ENCODE measurements around the gene TRIM47.

DNA sequence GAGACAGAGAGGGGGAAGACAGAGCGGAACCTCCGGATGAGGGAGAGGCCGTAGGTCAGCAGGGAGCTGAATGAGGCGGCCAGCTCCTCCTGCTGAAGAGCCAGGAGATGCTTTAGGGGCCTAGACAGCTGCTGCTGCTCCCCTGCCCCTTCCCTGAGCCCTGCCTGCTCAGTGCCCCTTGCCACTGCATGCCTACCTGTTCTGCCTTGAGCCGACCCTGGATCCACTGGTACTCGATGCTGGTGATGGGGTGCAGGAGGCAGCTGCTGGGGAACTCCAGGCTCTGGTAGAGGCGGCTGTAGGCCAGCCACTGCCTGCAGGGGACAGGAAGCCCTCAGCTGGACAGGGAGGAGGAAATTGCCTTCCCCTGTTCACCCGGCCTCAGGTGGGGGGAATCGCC, 41.8 kb downstream of the TRIM47 start:
- TF ChIP-seq POLR2AphosphoS5 (IDR thresholded peaks at IDR 0.05; ENCODE audit: low read depth) (no peak), CTCF (conservative IDR thresholded peaks at IDR 0.05; ENCODE audit: low read depth in 2 of 2) (no peak), EZH2phosphoT487 (IDR thresholded peaks at IDR 0.05; ENCODE audit: unreplicated experiment) (no peak), JUNB (IDR thresholded peaks at IDR 0.05; ENCODE audit: unreplicated experiment) (no peak), ETS1 (IDR thresholded peaks at IDR 0.05) (no peak), EZH2 (IDR thresholded peaks at IDR 0.05; ENCODE audit: low read depth, unreplicated experiment) (no peak), ZNF462 (CRISPR knock-in tag; IDR thresholded peaks at IDR 0.05) (no peak), ZNF114 (CRISPR knock-in tag; IDR thresholded peaks at IDR 0.05) (no peak), CREB1 (CRISPR knock-in tag; IDR thresholded peaks at IDR 0.05; ENCODE audit: low read depth) (no peak), NANOG (IDR thresholded peaks at IDR 0.05; ENCODE audit: borderline replicate concordance) (no peak), ZNF331 (CRISPR knock-in tag; IDR thresholded peaks at IDR 0.05; ENCODE audit: low read depth) (no peak)
- TF ChIP-seq, protein P1, sequence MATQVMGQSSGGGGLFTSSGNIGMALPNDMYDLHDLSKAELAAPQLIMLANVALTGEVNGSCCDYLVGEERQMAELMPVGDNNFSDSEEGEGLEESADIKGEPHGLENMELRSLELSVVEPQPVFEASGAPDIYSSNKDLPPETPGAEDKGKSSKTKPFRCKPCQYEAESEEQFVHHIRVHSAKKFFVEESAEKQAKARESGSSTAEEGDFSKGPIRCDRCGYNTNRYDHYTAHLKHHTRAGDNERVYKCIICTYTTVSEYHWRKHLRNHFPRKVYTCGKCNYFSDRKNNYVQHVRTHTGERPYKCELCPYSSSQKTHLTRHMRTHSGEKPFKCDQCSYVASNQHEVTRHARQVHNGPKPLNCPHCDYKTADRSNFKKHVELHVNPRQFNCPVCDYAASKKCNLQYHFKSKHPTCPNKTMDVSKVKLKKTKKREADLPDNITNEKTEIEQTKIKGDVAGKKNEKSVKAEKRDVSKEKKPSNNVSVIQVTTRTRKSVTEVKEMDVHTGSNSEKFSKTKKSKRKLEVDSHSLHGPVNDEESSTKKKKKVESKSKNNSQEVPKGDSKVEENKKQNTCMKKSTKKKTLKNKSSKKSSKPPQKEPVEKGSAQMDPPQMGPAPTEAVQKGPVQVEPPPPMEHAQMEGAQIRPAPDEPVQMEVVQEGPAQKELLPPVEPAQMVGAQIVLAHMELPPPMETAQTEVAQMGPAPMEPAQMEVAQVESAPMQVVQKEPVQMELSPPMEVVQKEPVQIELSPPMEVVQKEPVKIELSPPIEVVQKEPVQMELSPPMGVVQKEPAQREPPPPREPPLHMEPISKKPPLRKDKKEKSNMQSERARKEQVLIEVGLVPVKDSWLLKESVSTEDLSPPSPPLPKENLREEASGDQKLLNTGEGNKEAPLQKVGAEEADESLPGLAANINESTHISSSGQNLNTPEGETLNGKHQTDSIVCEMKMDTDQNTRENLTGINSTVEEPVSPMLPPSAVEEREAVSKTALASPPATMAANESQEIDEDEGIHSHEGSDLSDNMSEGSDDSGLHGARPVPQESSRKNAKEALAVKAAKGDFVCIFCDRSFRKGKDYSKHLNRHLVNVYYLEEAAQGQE (IDR thresholded peaks at IDR 0.05; ENCODE audit: unreplicated experiment): no peak

Data from GM23338 (cell line).